BLaER1 treated with 17β-estradiol and CSF1 and Interleukin-3, amounts not matched to agents 10 nM and 100 nM (cell line): ENCODE results near the gene SORL1-AS1.
A peak's percentile ranks its signal among the peaks of the same experiment; 100 is the strongest.

ENCODE experiments used
- H3K27ac ChIP-seq, 11 experiments: shearing (Covaris generic); formaldehyde crosslinking; 2 replicates each; pipeline ENCODE4 v1.8.1; 2022
- H3K27me3 ChIP-seq, 11 experiments: shearing (Covaris generic); formaldehyde crosslinking; 2 replicates each; pipeline ENCODE4 v1.8.1; 2022
- H3K36me3 ChIP-seq, 11 experiments: shearing (Covaris generic); formaldehyde crosslinking; 2 replicates each; pipeline ENCODE4 v1.8.1; 2022
- H3K4me1 ChIP-seq, 10 experiments: shearing (Covaris generic); formaldehyde crosslinking; 2 replicates each; pipeline ENCODE4 v1.8.1; 2022
- H3K4me2 ChIP-seq, 11 experiments: shearing (Covaris generic); formaldehyde crosslinking; 2 replicates each; pipeline ENCODE4 v1.8.1; 2022
- H3K4me3 ChIP-seq, 10 experiments: shearing (Covaris generic); formaldehyde crosslinking; 2 replicates each; pipeline ENCODE4 v1.8.1; 2022
- H3K9ac ChIP-seq, 11 experiments: shearing (Covaris generic); formaldehyde crosslinking; 2 replicates each; pipeline ENCODE4 v1.8.1; 2022
- H3K9me3 ChIP-seq, 11 experiments: shearing (Covaris generic); formaldehyde crosslinking; replicated peaks in 1 of 11; 2 replicates each; pipeline ENCODE4 v1.8.1; 2022
- H4K20me1 ChIP-seq, 11 experiments: shearing (Covaris generic); formaldehyde crosslinking; 2 replicates each; pipeline ENCODE4 v1.8.1; 2022
- Cebpa-rat ChIP-seq, 11 experiments: shearing (Covaris generic); IDR thresholded peaks; 2 replicates each; pipeline ENCODE4 v1.8.1; 2022

Gene SORL1-AS1

GRCh38 chr11:121471167-121471566 lies 18.4 kb upstream of the SORL1-AS1 start:
- H3K4me1 ChIP-seq, result peaks cover 43 to 63% (median 58%) of the 10 kb centered on the region in 10 experiments
- no peak overlapping the region for H3K27ac ChIP-seq
- peaks cover 0 to 16% (median 9%) of the 10 kb centered on the region in 11 experiments; a peak in 8 of 22 replicates for H3K36me3 ChIP-seq
- no peak overlapping the region for H3K9ac ChIP-seq
- peaks cover 0 to 4% (median 0%) of the 10 kb centered on the region in 11 experiments; a peak in 1 of 22 replicates for H3K9me3 ChIP-seq
- H3K4me2 ChIP-seq, result no peak overlapping the region
- H4K20me1 ChIP-seq, result no peaks in the 10 kb centered on the region
- no peak for TF ChIP-seq Cebpa-rat (IDR thresholded peaks at IDR 0.05)
- peaks cover 0 to 33% (median 0%) of the 10 kb centered on the region in 11 experiments; a peak in 4 of 22 replicates for H3K27me3 ChIP-seq
- no peak overlapping the region for H3K4me3 ChIP-seq

DNA sequence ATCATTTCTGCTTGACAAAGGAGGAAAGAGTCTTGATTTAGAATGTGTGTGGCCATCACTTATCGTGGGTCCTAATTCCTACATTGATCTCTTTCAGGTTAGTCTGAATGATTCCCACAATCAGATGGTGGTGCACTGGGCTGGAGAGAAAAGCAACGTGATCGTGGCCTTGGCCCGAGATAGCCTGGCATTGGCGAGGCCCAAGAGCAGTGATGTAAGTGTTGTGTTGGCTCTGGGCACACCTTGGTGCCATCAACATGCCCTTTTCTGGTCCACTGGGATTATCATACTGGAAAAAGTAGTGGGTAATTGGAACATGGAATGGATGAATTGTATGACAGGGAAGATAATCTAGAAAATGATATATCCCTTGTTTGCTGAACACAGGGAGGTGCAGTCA lies 17.1 kb upstream of the SORL1-AS1 start:
- peaks cover 0 to 26% (median 0%) of the 10 kb centered on the region in 11 experiments; a peak in 3 of 22 replicates for H3K27me3 ChIP-seq
- H3K4me3 ChIP-seq, result no peak overlapping the region
- no peak overlapping the region for H3K27ac ChIP-seq
- peaks cover 0 to 2% (median 0%) of the 10 kb centered on the region in 11 experiments; a peak in 1 of 22 replicates for H4K20me1 ChIP-seq
- peaks cover 56 to 72% (median 64%) of the 10 kb centered on the region in 10 experiments for H3K4me1 ChIP-seq
- no peak overlapping the region for H3K4me2 ChIP-seq
- H3K9ac ChIP-seq, result no peak overlapping the region
- peaks cover 0 to 12% (median 3%) of the 10 kb centered on the region in 11 experiments; a peak in 3 of 22 replicates for H3K36me3 ChIP-seq
- H3K9me3 ChIP-seq, result peaks cover 0 to 4% (median 0%) of the 10 kb centered on the region in 11 experiments; a peak in 1 of 22 replicates
- no peak for TF ChIP-seq Cebpa-rat (IDR thresholded peaks at IDR 0.05)

- H3K4me1 ChIP-seq, result peaks cover 57 to 73% (median 63%) of the 10 kb centered on the region in 10 experiments
- H3K9ac ChIP-seq, result peak overlapping the region in 2 of 11 experiments; percentile 18 to 41; a peak in 5 of 22 replicates
- no peak for TF ChIP-seq Cebpa-rat (IDR thresholded peaks at IDR 0.05)
- H3K36me3 ChIP-seq, result peaks cover 0 to 12% (median 1%) of the 10 kb centered on the region in 11 experiments; a peak in 3 of 22 replicates
- peak overlapping the region in 3 of 11 experiments; percentile 1 to 24 (median 12); a peak in 4 of 22 replicates for H3K27ac ChIP-seq
- peaks cover 0 to 20% (median 0%) of the 10 kb centered on the region in 11 experiments; a peak in 3 of 22 replicates for H3K27me3 ChIP-seq
- peak overlapping the region; percentile 49 to 91 (median 84) for H3K4me2 ChIP-seq
- H3K9me3 ChIP-seq, result peaks cover 0 to 4% (median 0%) of the 10 kb centered on the region in 11 experiments; a peak in 1 of 22 replicates
- no peak overlapping the region for H3K4me3 ChIP-seq
- H4K20me1 ChIP-seq, result peaks cover 0 to 12% (median 0%) of the 10 kb centered on the region in 11 experiments; a peak in 2 of 22 replicates
Observed at GRCh38 chr11:121467965-121468364, 15.2 kb upstream of the SORL1-AS1 start.

GRCh38 chr11:121467471-121467870 lies 14.7 kb upstream of the SORL1-AS1 start:
- peaks cover 57 to 68% (median 60%) of the 10 kb centered on the region in 10 experiments for H3K4me1 ChIP-seq
- no peak for TF ChIP-seq Cebpa-rat (IDR thresholded peaks at IDR 0.05)
- peaks cover 0 to 20% (median 0%) of the 10 kb centered on the region in 11 experiments; a peak in 3 of 22 replicates for H3K27me3 ChIP-seq
- peaks cover 0 to 12% (median 0%) of the 10 kb centered on the region in 11 experiments; a peak in 3 of 22 replicates for H3K36me3 ChIP-seq
- H3K4me3 ChIP-seq, result no peak overlapping the region
- peak overlapping the region in 1 of 11 experiments; percentile 41; a peak in 2 of 22 replicates for H3K9ac ChIP-seq
- peaks cover 0 to 4% (median 0%) of the 10 kb centered on the region in 11 experiments; a peak in 1 of 22 replicates for H3K9me3 ChIP-seq
- peak overlapping the region in 7 of 11 experiments; percentile 5 to 54 (median 31); a peak in 12 of 22 replicates for H3K27ac ChIP-seq
- H3K4me2 ChIP-seq, result peak overlapping the region; percentile 68 to 91 (median 84)
- peaks cover 0 to 12% (median 0%) of the 10 kb centered on the region in 11 experiments; a peak in 2 of 22 replicates for H4K20me1 ChIP-seq

DNA sequence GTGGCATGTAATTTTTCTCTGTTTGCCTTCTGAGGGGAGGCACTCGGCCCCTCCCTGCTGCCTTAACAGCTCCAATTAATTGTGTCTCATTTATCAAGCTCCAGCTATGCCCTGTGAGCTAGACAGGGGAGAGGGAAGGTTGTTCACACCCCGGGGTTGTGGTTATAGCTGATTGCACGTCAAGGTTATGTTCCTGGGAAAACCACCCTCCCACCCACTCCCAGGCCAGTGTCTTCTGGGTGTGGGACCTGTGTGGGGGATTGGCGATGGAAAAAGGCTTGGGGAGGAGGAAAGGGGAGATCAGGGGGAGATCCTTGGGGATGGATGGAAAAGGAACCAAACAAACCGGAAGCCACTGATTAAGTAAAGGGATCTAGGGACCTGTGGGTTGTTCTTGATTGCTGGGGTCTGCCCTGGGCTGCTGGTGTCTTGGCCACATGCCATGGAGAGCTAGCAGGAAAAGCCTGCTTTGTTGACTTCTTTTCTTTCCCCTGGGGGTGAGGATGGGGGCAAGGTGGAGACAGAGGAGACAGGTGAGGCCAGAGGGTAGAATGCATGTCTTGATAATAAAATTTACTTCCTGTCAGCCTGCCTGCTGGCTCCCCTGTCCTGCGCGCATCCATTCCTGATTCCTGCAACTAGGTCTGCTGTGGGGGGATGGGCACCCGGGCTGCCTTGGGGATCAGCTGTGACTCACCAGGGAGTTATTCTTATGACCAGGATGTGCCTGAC lies 13.5 kb upstream of the SORL1-AS1 start:
- Histone ChIP-seq H3K4me2 (peak overlapping the region; percentile 68 to 91 (median 84)), H3K9ac (peak overlapping the region in 4 of 11 experiments; percentile 16 to 26 (median 20); a peak in 3 of 22 replicates), H3K4me1 (peaks cover 55 to 65% (median 59%) of the 10 kb centered on the region in 10 experiments), H3K4me3 (no peak overlapping the region), H3K9me3 (peaks cover 0 to 4% (median 0%) of the 10 kb centered on the region in 11 experiments; a peak in 1 of 22 replicates), H4K20me1 (peaks cover 0 to 12% (median 0%) of the 10 kb centered on the region in 11 experiments; a peak in 2 of 22 replicates), H3K27ac (peak overlapping the region in 9 of 11 experiments; percentile 18 to 54 (median 31); a peak in 14 of 22 replicates), H3K36me3 (peaks cover 0 to 9% (median 0%) of the 10 kb centered on the region in 11 experiments; a peak in 3 of 22 replicates), H3K27me3 (peaks cover 0 to 20% (median 0%) of the 10 kb centered on the region in 11 experiments; a peak in 3 of 22 replicates)
- no peak for TF ChIP-seq Cebpa-rat (IDR thresholded peaks at IDR 0.05)

DNA sequence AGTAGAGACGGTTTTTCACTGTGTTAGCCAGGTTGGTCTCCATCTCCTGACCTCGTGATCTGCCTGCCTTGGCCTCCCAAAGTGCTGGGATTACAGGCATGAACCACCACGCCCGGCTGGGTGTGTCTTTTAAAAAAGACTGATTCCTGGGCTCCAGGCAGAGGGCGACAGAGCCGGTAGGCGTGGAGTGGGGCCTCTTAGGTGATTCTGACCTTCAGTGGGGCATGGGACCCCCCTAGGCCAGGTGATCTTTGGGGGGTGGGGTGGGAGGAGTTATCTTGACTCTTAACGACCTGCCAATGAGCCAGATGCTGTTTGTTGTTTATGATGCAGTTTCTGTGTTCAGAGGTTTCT lies 12.9 kb upstream of the SORL1-AS1 start:
- peaks cover 0 to 20% (median 0%) of the 10 kb centered on the region in 11 experiments; a peak in 3 of 22 replicates for H3K27me3 ChIP-seq
- H3K36me3 ChIP-seq, result peaks cover 0 to 4% (median 0%) of the 10 kb centered on the region in 11 experiments; a peak in 2 of 22 replicates
- peak overlapping the region; percentile 68 to 91 (median 84) for H3K4me2 ChIP-seq
- peak overlapping the region in 9 of 11 experiments; percentile 18 to 54 (median 31); a peak in 13 of 22 replicates for H3K27ac ChIP-seq
- H3K9me3 ChIP-seq, result no peaks in the 10 kb centered on the region
- no peak overlapping the region; a peak in 1 of 22 replicates for H3K9ac ChIP-seq
- TF ChIP-seq Cebpa-rat (IDR thresholded peaks at IDR 0.05), result no peak
- peaks cover 55 to 65% (median 59%) of the 10 kb centered on the region in 10 experiments for H3K4me1 ChIP-seq
- H3K4me3 ChIP-seq, result no peak overlapping the region
- peaks cover 0 to 12% (median 0%) of the 10 kb centered on the region in 11 experiments; a peak in 2 of 22 replicates for H4K20me1 ChIP-seq

DNA sequence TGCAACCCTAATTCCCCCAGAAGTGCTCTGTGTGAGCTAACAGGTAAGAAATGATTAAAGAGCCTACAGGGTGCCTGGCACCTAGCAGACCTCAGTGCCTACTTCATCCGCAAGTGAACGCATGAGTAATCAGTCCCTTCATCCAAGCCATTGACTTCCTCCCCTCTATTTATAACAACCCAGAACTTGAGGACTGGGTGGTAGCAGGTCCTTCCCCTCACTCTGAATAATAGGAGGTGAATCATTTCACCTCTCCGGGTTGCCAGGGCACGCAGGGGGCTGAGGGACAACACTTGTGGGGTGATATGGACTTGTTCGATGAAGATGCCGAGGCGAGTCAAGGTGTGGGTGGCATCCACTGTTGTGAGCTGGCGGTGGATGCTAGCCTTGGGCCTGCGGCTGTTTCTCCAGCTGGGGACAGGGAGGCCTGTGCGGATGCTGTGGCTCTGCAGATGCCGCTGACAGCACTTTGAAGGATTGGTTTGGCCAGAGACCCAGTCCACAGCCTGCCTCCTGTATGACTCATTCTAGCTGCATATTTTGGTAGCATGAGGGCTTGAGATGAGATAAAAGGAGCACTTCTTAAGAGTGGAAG lies 11.7 kb upstream of the SORL1-AS1 start:
- Histone ChIP-seq H3K27me3 (peaks cover 0 to 20% (median 0%) of the 10 kb centered on the region in 11 experiments; a peak in 3 of 22 replicates), H4K20me1 (peaks cover 0 to 12% (median 0%) of the 10 kb centered on the region in 11 experiments; a peak in 2 of 22 replicates), H3K4me2 (peak overlapping the region; percentile 45 to 91 (median 84)), H3K9ac (peak overlapping the region in 4 of 11 experiments; percentile 2 to 11 (median 7); a peak in 3 of 22 replicates), H3K4me3 (no peak overlapping the region), H3K4me1 (peaks cover 55 to 64% (median 59%) of the 10 kb centered on the region in 10 experiments), H3K9me3 (no peaks in the 10 kb centered on the region), H3K27ac (peak overlapping the region in 8 of 11 experiments; percentile 1 to 54 (median 30); a peak in 11 of 22 replicates), H3K36me3 (no peaks in the 10 kb centered on the region)
- no peak for TF ChIP-seq Cebpa-rat (IDR thresholded peaks at IDR 0.05)

DNA sequence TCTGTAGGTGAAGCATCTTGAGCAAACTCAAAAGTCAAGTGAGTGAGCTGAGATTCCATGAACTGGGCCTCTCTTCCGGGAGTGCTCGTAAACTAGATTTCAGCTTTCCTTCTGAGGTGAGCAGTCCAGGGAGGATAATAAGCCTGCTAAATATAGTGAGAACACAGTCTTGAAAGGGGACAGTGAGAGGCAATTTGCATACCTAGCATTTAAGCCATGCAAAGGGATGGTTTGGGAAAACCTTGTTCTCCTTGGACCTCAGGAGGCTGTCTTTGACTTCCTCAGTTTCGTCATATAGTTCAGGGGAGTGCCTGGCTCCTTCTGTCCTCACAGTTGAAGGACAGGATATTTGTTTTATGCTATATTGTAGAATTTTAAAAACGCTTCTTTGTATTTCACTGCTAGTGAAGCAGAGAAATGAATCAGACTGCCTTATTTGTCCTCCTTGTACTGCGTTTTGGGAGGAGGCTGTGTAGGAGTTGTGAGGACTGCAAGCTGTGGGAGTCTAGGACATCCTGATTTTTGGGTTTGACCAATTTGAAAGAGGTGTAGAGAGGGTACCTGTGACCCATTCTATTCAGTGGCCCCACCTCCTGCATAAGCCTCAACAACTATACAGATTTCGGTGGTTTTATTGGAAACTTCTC lies 11.0 kb upstream of the SORL1-AS1 start:
- Histone ChIP-seq H3K4me3 (no peak overlapping the region), H3K9ac (peak overlapping the region in 2 of 11 experiments; percentile 6 to 11; a peak in 1 of 22 replicates), H3K27me3 (peaks cover 0 to 17% (median 0%) of the 10 kb centered on the region in 11 experiments; a peak in 3 of 22 replicates), H4K20me1 (peaks cover 0 to 12% (median 0%) of the 10 kb centered on the region in 11 experiments; a peak in 2 of 22 replicates), H3K4me1 (peaks cover 52 to 60% (median 55%) of the 10 kb centered on the region in 10 experiments), H3K27ac (peak overlapping the region in 5 of 11 experiments; percentile 1 to 54 (median 30); a peak in 4 of 22 replicates), H3K4me2 (peak overlapping the region; percentile 45 to 91 (median 84)), H3K36me3 (no peaks in the 10 kb centered on the region), H3K9me3 (no peaks in the 10 kb centered on the region)
- no peak for TF ChIP-seq Cebpa-rat (IDR thresholded peaks at IDR 0.05)
